ENCODE results near the gene MX1. TPM values are rescaled to one million over a fixed set of nuclear protein-coding genes. Genes with fewer than 3 reads are reported as not detected.

The MX1 gene
- polyA plus RNA-seq, 2 of the 4 experiments (the other 2 are of a cell fraction), result 0.58 to 0.96 TPM

DNA sequence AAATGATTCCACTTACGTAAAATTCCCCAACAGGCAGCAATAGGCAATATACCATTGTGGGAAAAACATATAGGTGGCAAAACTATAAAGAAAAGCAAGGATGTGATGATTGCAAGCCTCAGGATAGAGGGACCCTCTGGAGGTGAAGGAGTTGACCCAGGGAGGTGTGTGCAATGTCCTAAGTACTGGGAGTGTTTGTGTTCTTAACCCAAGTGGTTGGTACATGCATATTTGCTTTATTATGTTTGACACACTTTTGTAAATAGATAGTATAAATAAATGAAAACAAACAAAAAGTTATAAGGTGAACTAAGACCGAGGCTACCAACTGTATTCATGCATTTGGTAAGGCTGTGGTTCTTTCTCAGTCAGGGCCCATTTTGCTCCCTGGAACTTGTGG is 7.5 kb downstream of the MX1 start (continued):
- TF ChIP-seq, protein P1, sequence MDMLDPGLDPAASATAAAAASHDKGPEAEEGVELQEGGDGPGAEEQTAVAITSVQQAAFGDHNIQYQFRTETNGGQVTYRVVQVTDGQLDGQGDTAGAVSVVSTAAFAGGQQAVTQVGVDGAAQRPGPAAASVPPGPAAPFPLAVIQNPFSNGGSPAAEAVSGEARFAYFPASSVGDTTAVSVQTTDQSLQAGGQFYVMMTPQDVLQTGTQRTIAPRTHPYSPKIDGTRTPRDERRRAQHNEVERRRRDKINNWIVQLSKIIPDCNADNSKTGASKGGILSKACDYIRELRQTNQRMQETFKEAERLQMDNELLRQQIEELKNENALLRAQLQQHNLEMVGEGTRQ (IDR thresholded peaks at IDR 0.05), result no peak

- DNase-seq (ENCODE audit: low read depth in 1 of 2, low spot score in 1 of 2), result no peak
- ChIA-PET POLR2A (no interaction called here), CTCF (no interaction called here)
- Histone ChIP-seq H3K27ac (no peak overlapping the region), H3K9me3 (no peaks in the 10 kb centered on the region), H3K4me3 (no peak overlapping the region), H3K4me1 (no peaks in the 10 kb centered on the region), H3K4me2 (no peak overlapping the region)
- WGBS (ENCODE audit: missing lambda C conversion rate), result 34% methylated on average over 8 of the region's 11 CpGs
- FAIRE-seq, result no peak
- ATAC-seq, result no peak
- TF ChIP-seq TP53 (CRISPR knock-in tag; IDR thresholded peaks at IDR 0.05) (no peak), TFCP2L1 (CRISPR knock-in tag; IDR thresholded peaks at IDR 0.05) (no peak), SREBF2 (IDR thresholded peaks at IDR 0.05) (no peak), EHF (CRISPR knock-in tag; IDR thresholded peaks at IDR 0.05) (no peak)
Observed at GRCh38 chr21:41435706-41436105, 9.7 kb downstream of the MX1 start.

DNA sequence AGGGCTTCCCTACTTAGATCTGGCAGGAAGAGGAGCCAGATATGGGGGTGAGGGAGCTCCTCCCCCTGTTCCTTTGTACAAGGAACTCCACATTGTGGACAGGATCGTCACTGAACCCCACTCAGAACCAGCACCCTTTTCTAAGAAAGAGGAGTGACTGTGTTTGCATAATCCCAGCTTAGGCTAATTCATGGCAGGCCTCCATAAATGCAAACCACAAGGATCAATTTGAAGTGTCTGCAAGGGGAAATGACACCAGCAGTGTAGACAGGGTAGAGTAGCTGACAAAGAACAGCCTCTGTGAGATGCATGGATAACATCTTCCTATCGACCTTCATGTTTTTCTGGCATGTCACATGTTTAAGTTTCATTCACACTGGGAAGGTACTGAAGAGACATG is 11.7 kb downstream of the MX1 start:
- Histone ChIP-seq H3K27ac (no peak overlapping the region), H3K4me1 (no peaks in the 10 kb centered on the region), H3K4me3 (no peak overlapping the region), H3K9me3 (no peaks in the 10 kb centered on the region), H3K4me2 (no peak overlapping the region)
- TF ChIP-seq, protein P2, sequence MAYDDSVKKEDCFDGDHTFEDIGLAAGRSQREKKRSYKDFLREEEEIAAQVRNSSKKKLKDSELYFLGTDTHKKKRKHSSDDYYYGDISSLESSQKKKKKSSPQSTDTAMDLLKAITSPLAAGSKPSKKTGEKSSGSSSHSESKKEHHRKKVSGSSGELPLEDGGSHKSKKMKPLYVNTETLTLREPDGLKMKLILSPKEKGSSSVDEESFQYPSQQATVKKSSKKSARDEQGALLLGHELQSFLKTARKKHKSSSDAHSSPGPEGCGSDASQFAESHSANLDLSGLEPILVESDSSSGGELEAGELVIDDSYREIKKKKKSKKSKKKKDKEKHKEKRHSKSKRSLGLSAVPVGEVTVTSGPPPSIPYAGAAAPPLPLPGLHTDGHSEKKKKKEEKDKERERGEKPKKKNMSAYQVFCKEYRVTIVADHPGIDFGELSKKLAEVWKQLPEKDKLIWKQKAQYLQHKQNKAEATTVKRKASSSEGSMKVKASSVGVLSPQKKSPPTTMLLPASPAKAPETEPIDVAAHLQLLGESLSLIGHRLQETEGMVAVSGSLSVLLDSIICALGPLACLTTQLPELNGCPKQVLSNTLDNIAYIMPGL (CRISPR knock-in tag; IDR thresholded peaks at IDR 0.05; ENCODE audit: borderline replicate concordance), result no peak
- TF ChIP-seq GATA3 (IDR thresholded peaks at IDR 0.05; ENCODE audit: borderline replicate concordance) (no peak), FOSB (CRISPR knock-in tag; IDR thresholded peaks at IDR 0.05) (no peak), HOXB13 (CRISPR knock-in tag; IDR thresholded peaks at IDR 0.05; ENCODE audit: low read depth) (no peak), MYC (IDR thresholded peaks at IDR 0.05; ENCODE audit: borderline replicate concordance, low read length) (no peak), BHLHE40 (IDR thresholded peaks at IDR 0.05; ENCODE audit: low read depth, low read length) (no peak), SMC3 (IDR thresholded peaks at IDR 0.05) (no peak), RNF2 (IDR thresholded peaks at IDR 0.05; ENCODE audit: borderline replicate concordance, low read depth) (no peak), EHF (CRISPR knock-in tag; IDR thresholded peaks at IDR 0.05) (no peak), PHF8 (IDR thresholded peaks at IDR 0.05; ENCODE audit: borderline replicate concordance, low read depth) (no peak), RFX5 (IDR thresholded peaks at IDR 0.05) (no peak), NFE2L2 (conservative IDR thresholded peaks at IDR 0.05; ENCODE audit: low read length) (no peak), RAD21 (conservative IDR thresholded peaks at IDR 0.05 in 1 of 2, IDR thresholded peaks at IDR 0.05 in 1 of 2) (no peak)
- TF ChIP-seq, protein P3, sequence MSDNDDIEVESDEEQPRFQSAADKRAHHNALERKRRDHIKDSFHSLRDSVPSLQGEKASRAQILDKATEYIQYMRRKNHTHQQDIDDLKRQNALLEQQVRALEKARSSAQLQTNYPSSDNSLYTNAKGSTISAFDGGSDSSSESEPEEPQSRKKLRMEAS (IDR thresholded peaks at IDR 0.05), result no peak
- CTCF ChIA-PET, result interaction anchor here (0.9 kb wide), 1 partner anchor 17 kb away, joined by 3 read pairs; no protein-coding TSS in a partner anchor
- no peak for FAIRE-seq
- POLR2A ChIA-PET, result no interaction called here
- DNase-seq (ENCODE audit: low read depth in 1 of 2, low spot score in 1 of 2), result no peak
- no peak for ATAC-seq
- 22% methylated on average over 2 of the region's 2 CpGs for WGBS (ENCODE audit: missing lambda C conversion rate)

GRCh38 chr21:41438425-41439113 is 12.5 kb downstream of the MX1 start:
- DNase-seq (ENCODE audit: low read depth in 1 of 2, low spot score in 1 of 2), result no peak
- no peak overlapping the region for H3K4me2 ChIP-seq
- ATAC-seq, result no peak
- H3K4me3 ChIP-seq, result no peak overlapping the region
- CTCF ChIA-PET, result no interaction called here
- no peaks in the 10 kb centered on the region for H3K9me3 ChIP-seq
- POLR2A ChIA-PET, result no interaction called here
- no peak overlapping the region for H3K27ac ChIP-seq
- WGBS (ENCODE audit: missing lambda C conversion rate), result 56% methylated on average over 13 of the region's 13 CpGs
- H3K4me1 ChIP-seq, result no peaks in the 10 kb centered on the region
- no peak for TF ChIP-seq MYC (IDR thresholded peaks at IDR 0.05; ENCODE audit: borderline replicate concordance, low read length)
- TF ChIP-seq, protein P2 (CRISPR knock-in tag; IDR thresholded peaks at IDR 0.05; ENCODE audit: borderline replicate concordance), result no peak
- TF ChIP-seq, protein P3 (IDR thresholded peaks at IDR 0.05), result no peak
- TF ChIP-seq KDM5A (IDR thresholded peaks at IDR 0.05), result no peak
- no peak for TF ChIP-seq CBX8 (IDR thresholded peaks at IDR 0.05)
- no peak for FAIRE-seq
